GM12878 (cell line): ENCODE data around the gene ZFP91. TPM values are rescaled to one million over a fixed set of nuclear protein-coding genes. Genes with fewer than 3 reads are reported as not detected.

ENCODE experiments used
- ATF2 ChIP-seq: IDR thresholded peaks from 2 replicates; pipeline ENCODE4 v1.6.1; 2012; ENCODE audit warnings: low read length, inconsistent platforms
- ATF7 ChIP-seq: fragments of 450-650 bp; IDR thresholded peaks from 2 replicates; pipeline ENCODE4 v1.6.1; 2016; ENCODE audit warnings: low read depth, mild to moderate bottlenecking
- BHLHE40 ChIP-seq, 2 experiments: fragments of 450-650 bp in 1 of 2; IDR thresholded peaks; 2 replicates each; pipeline ENCODE4 v1.6.1; 2011 to 2017; ENCODE audit warnings: low read depth in 2 of 2, borderline replicate concordance in 1 of 2, improper control_type of control experiment in 1 of 2, low read length in 1 of 2, mild to moderate bottlenecking in 1 of 2
- CBX5 ChIP-seq: sonication (generic); IDR thresholded peaks from 2 replicates; pipeline ENCODE4 v1.6.1; 2016; ENCODE audit warnings: low read depth, moderate library complexity, mild to moderate bottlenecking, inconsistent platforms
- CEBPB ChIP-seq, 2 experiments: fragments of 150-350 bp in 1 of 2; IDR thresholded peaks; 2 replicates each; pipeline ENCODE4 v1.6.1; 2012 to 2014; ENCODE audit warnings: low read depth in 2 of 2, low read length in 2 of 2, borderline replicate concordance in 1 of 2, inconsistent platforms in 1 of 2
- CEBPZ ChIP-seq: fragments of 150-350 bp; IDR thresholded peaks from 2 replicates; pipeline ENCODE4 v1.6.1; 2016; ENCODE audit warnings: low read depth, low read length
- CREB1 ChIP-seq: IDR thresholded peaks from 2 replicates; pipeline ENCODE4 v1.6.1; 2012; ENCODE audit warnings: low read depth, mild to moderate bottlenecking, inconsistent platforms
- ETV6 ChIP-seq, 2 experiments: fragments of 450-650 bp in 1 of 2; IDR thresholded peaks in 1 of 2; conservative IDR thresholded peaks in 1 of 2; 2 replicates each; pipeline ENCODE4 v1.6.1; 2014; ENCODE audit warnings: antibody characterized with exemption in 1 of 2, borderline replicate concordance in 1 of 2, low read depth in 1 of 2, mild to moderate bottlenecking in 1 of 2, moderate library complexity in 1 of 2
- IRF4 ChIP-seq: IDR thresholded peaks from 2 replicates; pipeline ENCODE4 v1.6.1; 2011; ENCODE audit warnings: low read depth, low read length
- KLF5 ChIP-seq: fragments of 450-650 bp; IDR thresholded peaks from 2 replicates; pipeline ENCODE4 v1.6.1; 2014; ENCODE audit warnings: mild to moderate bottlenecking; ENCODE audit not compliant: partially characterized antibody
- LARP7 ChIP-seq: fragments of 450-650 bp; IDR thresholded peaks from 2 replicates; pipeline ENCODE4 v1.6.1; 2017; ENCODE audit warnings: mild to moderate bottlenecking
- NFIC ChIP-seq: IDR thresholded peaks from 2 replicates; pipeline ENCODE4 v1.6.1; 2012; ENCODE audit warnings: low read depth, mild to moderate bottlenecking, inconsistent platforms, low read length, moderate library complexity
- POU2F2 ChIP-seq: IDR thresholded peaks from 3 replicates; pipeline ENCODE4 v1.6.1; 2011; ENCODE audit warnings: low read depth, mild to moderate bottlenecking, low read length, borderline replicate concordance
- RCOR1 ChIP-seq: conservative IDR thresholded peaks from 2 replicates; pipeline ENCODE4 v1.6.1; 2012; ENCODE audit warnings: low read depth, low read length, improper control_type of control experiment
- RELB ChIP-seq: fragments of 450-650 bp; IDR thresholded peaks from 2 replicates; pipeline ENCODE4 v1.6.1; 2017; ENCODE audit warnings: low read depth, mild to moderate bottlenecking, moderate library complexity
- SKIL ChIP-seq: fragments of 450-650 bp; IDR thresholded peaks from 2 replicates; pipeline ENCODE4 v1.6.1; 2017; ENCODE audit warnings: mild to moderate bottlenecking, low read depth, inconsistent platforms; ENCODE audit not compliant: poor library complexity, severe bottlenecking
- STAT1 ChIP-seq: fragments of 450-650 bp; conservative IDR thresholded peaks from 2 replicates; pipeline ENCODE4 v1.6.1; 2014; ENCODE audit warnings: antibody characterized with exemption, mild to moderate bottlenecking
- STAT3 ChIP-seq: IDR thresholded peaks from 2 replicates; pipeline ENCODE4 v1.6.1; 2011; ENCODE audit warnings: low read depth, low read length, improper control_type of control experiment
- WRNIP1 ChIP-seq: IDR thresholded peaks from 2 replicates; pipeline ENCODE4 v1.6.1; 2011; ENCODE audit warnings: low read depth, low read length, improper control_type of control experiment, borderline replicate concordance
- polyA plus RNA-seq, 11 experiments: library from polyadenylated mRNA; depleted of rRNA in 4 of 11; unstranded in 6 of 11; stranded (reverse) in 5 of 11; fragments of >200 nt; fragmentation: Nextera tagmentation in 4 of 11; fragmentation: Illumina TruSeq in 1 of 11; extraction: Ambion mirVana in 4 of 11; extraction: Trizol in 1 of 11; gene quantifications; 1 replicate in 1 of 11; 2 replicates in 10 of 11; pipeline versions ENCODE4 v1.2.1 to v1.2.3, GENCODE V29; 2011 to 2016; ENCODE audit warnings: inconsistent platforms in 2 of 11, missing spikeins in 2 of 11, low read depth in 1 of 11
- total RNA-seq, 4 experiments: library from RNA; depleted of rRNA in 3 of 4; stranded (reverse); fragments of >200 nt in 3 of 4; fragmentation: Illumina TruSeq in 1 of 4; extraction: Trizol in 1 of 4; gene quantifications; 2 replicates each; pipeline versions ENCODE4 v1.2.1 to v1.2.3, GENCODE V29; 2013 to 2021

The ZFP91 gene
- total and polyA plus RNA-seq, 10 of the 15 experiments (the other 5 are each of a cell fraction or from before 2014, with no cell fraction given) = 12.9 to 54.1 (median 31.7) TPM

- peak in 1 of 2 experiments; percentile 92; a peak in 2 of 4 replicates for TF ChIP-seq ETV6 (conservative IDR thresholded peaks at IDR 0.05 in 1 of 2, IDR thresholded peaks at IDR 0.05 in 1 of 2; ENCODE audit: borderline replicate concordance in 1 of 2, low read depth in 1 of 2)
- no peak for TF ChIP-seq CEBPZ
- TF ChIP-seq STAT1 = no peak
- TF ChIP-seq STAT3 = peak; percentile 79; the same call in 1 of the 2 replicates
- peak; percentile 42; the same call in 1 of the 2 replicates for TF ChIP-seq LARP7
- peak; percentile 21; the same call in 1 of the 3 replicates for TF ChIP-seq POU2F2
- TF ChIP-seq BHLHE40 (IDR thresholded peaks at IDR 0.05; ENCODE audit: borderline replicate concordance in 1 of 2, low read depth in 2 of 2, low read length in 1 of 2) = peak; percentile 31 to 36; a peak in 1 of 4 replicates
- peak; percentile 91 for TF ChIP-seq RELB
- no peak for TF ChIP-seq RCOR1
- TF ChIP-seq SKIL = peak; percentile 79
- TF ChIP-seq KLF5 = no peak
- no peak for TF ChIP-seq WRNIP1
- peak in 1 of 2 experiments; percentile 49; a peak in 1 of 4 replicates for TF ChIP-seq CEBPB (IDR thresholded peaks at IDR 0.05; ENCODE audit: borderline replicate concordance in 1 of 2, low read depth in 2 of 2, low read length in 2 of 2)
- TF ChIP-seq CREB1 = no peak
- TF ChIP-seq ATF7 = peak; percentile 80
- no peak for TF ChIP-seq CBX5
- peak; percentile 92 for TF ChIP-seq NFIC
- peak; percentile 82 for TF ChIP-seq ATF2
- peak; percentile 62; the same call in 1 of the 2 replicates for TF ChIP-seq IRF4
Measured at GRCh38 chr11:58573451-58574104, 5.3 kb upstream of the ZFP91 start (continued).
